Astrocyte of the hippocampus (primary cell): Measurements from ENCODE around the gene UBAP2.

Experiments used
- DNase-seq: peaks from one replicate; pipeline ENCODE4 v3.0.0; 2011; ENCODE audit warnings: low read depth, low spot score

UBAP2 gene

DNA sequence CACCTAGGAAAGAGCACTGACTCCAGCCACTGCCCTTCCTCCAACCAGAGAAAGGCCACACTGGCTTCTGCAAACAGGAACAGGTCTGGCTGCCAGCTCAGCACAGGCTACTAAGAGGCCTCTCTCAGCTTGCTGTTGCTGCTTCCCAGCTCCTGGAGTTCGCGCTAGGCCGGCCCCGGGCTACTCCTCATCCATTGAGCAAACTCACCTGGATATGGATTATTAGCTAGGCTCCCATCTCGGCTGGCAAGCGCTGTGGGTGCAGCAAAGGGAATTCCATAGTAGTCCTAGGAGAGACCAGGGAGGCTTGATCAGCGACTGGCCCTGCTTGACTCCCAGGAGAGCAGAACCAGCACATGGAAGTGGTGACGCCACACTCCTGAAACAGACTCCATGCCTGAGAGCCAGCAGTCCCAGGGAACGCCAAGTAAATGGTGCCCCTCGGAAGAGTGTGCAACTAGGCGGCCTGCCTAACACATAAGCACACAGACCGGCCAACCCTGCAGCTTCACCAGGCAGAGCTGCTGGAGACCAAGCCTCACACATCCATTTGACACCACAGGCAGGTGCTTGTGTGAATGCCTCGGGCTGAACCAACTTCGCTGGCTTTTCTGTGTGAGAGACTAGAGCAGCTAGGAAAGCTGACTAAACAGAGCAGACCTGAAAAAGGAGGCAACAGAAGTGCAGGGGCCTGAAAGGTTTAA, 124.5 kb downstream of the UBAP2 start:
- no peak for DNase-seq

DNA sequence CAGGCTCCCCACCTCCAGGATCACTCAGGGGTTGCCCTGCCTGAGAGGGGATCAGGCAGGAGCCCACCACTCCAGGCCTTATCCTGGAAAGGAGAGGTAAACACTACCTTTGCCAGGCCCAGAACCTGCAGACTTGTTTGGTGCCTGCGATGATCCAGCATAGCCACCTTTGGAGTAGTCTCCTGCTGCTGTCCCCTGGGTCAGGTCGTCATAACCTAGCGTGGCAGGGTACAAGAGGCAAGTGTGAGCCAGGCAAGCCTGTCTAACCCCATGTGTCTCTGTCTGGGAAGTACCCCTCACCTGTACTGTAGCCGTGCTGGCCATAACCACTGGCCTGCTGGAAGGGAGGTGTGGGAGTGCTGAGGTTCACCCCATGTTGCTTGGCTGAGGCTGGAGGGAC, 125.6 kb downstream of the UBAP2 start:
- no peak for DNase-seq

DNA sequence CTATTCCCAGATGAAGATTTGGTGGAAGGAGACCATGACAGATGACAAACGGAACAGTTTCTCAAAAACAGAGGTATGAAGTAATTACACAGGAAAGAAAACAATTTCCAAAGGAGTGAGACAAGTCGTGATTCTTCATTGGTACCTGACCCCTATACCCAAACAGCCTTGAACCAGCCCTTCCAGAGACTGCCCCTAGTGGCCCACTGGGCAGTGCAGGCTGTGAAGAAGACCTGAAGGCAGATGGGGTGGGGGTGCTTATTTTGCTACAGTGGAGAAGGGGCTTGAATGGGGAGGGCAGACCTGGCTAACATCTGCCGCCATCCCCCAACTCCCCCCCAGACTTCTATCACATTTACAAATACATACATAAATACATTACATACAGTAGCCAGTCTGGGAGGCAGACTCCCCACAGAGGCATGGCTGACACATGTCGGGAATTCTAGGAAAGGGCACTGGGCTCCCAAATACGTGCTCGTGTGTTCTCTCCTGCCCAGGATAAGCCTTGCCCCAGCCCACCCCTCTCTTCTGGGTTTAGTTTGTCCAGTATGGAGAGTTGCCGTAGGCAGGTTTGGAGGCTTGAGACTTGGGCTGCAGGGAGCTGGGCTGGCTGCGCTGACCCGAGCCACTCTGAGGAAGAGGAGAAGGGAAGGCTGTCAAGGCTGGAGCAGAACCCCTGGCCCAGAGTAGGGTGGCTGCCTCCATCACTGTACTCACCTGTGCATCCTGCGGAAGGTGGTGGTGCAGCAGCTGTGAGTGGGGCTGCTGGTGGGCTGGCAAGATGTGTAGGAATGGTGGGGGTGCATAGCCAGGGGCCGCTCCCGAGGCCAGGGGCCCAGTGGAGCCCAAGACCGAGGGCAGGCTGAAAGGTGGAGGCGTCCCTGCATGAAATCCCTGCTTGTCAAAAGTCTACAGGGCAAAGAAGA, 126.5 kb downstream of the UBAP2 start:
- DNase-seq: peak; percentile 27

DNA sequence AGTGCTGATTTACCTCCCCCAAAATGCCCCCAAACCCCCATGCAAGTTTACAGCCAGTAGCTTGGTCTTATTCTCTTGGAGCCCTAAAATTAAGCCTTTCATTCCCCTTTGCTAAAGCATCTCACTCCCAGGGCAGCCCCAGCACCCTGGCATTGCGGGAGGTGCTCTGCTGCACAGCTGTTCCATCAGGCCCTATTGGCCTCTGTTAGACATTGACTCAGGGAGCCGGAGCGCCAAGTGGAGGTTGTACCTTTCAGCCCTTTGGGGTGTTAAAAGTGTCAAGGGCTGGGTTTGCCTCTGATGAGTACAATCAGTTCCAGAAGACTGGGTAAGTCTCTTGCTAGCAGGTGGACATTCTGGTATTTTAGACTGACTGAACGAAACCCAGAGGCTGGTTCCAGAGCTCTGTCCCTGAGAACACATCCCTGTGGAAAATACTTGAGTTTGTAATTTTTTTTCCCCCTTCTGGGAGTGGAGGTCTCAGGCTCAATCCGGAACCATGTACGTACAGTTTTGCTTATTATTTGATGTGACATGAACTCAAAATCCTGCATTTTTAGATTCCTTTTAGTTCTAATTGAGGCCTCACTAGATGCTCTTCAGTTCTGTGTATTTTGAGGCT, 129.3 kb downstream of the UBAP2 start:
- no peak for DNase-seq

DNA sequence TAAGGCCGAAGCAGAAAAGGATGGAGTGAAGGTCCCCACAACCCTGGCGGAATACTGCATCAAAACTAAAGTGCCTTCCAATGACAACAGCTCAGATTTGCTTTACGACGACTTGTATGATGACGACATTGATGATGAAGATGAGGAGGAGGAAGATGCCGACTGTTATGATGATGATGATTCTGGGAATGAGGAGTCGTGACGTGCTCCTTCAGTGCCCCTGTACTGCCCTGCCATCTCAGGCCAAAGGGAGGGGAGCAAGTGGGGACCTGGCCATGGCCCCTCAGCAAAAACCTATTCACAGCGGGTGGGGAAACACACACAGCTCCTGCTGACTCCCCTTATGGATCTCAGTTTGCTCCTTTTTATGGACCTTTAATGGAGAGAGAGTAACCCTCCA, 131.7 kb downstream of the UBAP2 start:
- DNase-seq: no peak

DNA sequence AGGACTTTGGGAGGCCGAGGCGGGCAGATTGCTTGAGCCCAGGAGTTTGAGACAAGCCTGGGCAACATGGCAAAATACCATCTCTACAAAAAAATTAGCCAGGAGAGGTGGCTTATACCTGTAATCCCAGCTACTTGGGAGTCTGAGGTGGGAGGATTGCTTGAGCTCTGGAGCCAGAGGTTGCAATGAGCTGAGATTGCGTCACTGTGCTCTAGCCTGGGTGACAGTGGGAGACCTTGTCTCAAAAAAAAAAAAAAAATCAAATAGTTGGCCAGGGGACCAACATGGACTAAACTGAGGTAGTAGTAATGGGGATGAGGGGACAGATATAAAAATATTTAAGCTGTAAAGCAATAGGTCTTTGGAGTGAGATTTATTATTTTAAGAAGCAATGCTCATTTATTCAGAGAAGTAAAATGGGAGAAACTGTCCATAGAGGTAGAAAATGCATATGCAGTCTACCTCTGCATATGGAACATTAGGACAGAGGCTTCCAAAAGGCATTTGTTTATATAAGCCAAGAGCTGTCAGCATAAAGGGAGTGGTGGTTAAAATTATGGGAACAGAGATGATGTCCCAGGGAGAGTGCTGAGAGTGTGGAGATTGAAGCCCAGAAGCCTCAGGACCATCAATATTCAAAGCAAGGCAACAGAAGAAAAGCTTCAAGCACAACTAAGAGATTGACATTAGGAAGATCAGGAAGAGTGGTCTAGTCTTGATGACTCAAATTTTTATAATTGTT, 133.6 kb downstream of the UBAP2 start:
- no peak for DNase-seq

DNA sequence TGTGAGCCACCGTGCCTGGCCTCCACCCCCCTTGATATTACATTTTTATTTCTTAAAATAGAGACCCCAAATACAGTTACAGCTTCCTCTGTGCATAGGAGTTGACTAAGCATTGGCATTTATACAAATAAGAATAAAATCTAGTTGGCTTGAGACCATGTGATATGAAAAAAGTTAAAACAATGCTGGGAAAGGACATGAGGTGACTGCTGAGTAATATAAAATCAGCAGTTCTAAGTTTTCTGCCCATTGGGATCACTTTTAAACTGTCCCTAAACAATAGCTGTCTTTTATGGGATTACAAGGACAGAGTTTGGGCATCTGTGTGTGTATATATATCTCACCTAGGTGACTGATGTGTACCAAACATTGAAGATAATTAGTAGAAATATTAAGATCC, 135.1 kb downstream of the UBAP2 start:
- DNase-seq: no peak

DNA sequence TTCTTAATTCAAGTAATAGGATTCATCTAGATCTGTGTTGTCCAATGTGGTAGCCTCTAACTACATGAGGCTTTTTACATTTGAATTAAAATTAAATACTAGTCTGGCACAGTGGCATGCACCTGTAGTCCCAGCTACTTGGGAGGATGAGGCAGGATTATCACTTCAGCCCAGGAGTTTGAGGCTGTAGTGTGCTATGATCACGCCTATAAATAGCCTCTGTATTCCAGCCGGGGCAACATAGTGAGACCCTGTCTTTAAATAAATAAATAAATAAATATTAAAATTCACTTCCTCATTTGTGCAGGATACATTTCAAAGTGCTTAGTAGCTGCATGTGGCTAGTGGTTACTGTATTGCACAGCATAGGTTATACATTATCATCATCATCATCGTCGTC, 139.9 kb downstream of the UBAP2 start:
- no peak for DNase-seq

DNA sequence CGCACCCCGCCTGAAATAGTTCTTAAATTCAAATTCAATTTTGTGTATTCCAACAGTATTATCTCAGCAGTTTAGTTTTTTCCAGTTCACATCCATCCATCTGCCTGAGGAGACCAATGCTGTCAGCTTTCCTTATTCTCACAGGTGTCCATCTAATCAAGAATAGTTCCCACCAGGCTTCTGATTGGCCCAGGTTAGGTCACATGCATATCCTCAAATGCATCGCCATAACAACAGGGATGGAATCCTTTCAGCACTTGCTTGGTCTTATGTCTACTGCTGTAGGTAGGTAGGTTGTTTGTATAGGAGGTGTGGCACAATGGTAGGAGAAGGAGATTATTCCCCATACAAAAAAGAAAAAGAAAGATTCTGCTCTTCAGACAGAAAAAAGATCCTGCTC, 140.6 kb downstream of the UBAP2 start:
- DNase-seq: no peak

DNA sequence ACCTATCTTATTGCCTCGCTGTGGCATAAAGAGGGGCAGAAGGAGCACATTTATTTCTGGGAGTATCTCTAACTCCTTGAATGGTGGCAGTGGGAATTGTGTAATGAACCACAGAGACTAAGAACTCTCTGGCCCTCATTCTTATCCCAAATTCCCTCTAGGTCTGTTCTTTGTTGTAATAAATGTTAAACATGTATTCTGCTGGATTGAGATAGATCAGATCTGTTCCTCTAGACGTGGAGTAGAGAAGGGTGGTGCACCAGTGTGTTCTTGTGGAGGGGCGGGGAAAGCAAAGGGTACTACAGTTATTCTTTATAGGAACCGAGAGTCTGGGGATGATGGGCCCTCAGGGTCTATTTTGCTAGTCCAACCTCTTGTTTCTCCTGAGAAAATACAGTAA, 141.3 kb downstream of the UBAP2 start:
- DNase-seq: no peak

DNA sequence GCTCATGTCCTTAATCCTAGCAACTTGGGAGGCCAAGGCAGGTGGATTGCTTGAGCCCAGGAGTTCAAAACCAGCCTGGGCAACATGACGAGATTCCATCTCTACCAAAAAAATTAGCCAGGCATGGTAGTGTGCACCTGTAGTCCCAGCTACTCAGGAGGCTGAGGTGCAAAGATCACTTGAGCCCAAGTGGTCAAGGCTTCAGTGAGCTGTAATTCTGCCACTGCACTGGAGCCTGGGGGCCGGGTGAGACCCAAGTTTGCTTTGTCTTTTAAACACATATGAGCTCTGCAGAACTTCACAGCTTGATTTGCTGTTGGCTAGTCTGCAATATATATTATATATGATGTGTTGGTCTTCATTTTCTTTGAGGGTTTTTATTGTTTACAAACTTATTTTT, 141.9 kb downstream of the UBAP2 start:
- no peak for DNase-seq

DNA sequence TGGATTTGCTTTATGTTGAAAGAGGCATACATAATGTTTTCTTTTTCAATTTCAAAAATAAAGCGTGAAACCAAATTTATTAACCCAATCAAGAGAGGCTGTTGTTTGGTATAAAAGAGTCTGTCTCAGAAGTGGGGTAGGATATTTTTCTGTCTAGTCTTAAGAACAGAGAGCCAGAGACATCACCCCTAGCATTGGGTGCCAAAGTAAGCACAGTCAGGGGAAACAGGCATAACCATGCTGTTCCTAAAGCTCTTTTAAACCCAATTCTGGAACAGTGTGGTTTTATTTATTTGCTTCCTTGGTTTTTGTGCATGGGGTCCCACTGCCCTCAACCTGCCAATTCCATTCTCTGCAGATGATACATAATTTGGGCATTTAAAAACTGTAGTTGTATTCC, 143.6 kb downstream of the UBAP2 start:
- peak; percentile 24 for DNase-seq

DNA sequence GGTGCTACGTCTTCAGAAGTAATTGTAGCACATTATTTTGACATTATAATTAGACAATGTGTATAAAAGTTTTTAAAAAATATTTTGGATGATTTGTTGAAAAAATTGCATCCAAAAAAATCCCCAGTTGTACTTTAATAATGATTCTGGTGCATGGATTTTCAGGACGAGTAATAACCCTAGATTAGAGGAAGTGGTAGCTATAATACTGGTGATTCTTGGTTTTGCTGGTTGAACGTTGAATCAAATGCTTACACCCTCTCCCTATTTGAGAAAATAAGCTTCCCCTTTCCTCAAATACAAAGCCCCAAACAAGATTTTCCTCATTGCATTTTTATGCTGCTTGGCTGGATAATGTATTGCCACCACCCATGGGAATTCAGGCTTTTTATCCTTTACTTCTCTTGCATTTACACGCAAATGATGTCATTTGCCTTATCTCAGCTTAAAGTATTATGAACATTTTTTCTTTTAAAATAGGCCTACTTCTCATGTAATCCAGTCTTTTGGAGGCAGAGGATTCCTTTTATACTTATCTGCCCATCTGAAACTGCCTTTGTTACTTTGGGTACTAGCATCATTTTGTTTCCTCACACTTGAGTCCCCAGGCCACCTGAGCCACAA, 145.4 kb downstream of the UBAP2 start:
- no peak for DNase-seq

DNA sequence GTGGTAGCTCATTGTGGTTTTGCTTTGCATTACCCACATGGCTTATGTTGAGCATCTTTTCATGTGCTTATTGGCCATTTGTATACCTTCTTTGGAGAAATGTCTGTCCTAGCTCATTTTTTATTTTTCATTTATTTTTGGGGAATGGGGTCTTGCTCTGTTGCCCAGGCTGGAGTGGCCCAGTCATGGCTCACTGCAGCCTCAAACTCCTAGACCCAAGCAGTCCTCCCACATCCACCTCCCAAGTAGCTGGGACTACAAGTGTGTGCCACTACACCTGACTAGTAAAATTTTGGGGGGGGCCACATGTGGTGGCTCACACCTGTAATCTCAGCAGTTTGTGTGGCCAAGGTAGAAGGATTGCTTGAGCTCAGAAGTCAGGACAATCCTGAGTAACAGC, 154.4 kb downstream of the UBAP2 start:
- DNase-seq: no peak

DNA sequence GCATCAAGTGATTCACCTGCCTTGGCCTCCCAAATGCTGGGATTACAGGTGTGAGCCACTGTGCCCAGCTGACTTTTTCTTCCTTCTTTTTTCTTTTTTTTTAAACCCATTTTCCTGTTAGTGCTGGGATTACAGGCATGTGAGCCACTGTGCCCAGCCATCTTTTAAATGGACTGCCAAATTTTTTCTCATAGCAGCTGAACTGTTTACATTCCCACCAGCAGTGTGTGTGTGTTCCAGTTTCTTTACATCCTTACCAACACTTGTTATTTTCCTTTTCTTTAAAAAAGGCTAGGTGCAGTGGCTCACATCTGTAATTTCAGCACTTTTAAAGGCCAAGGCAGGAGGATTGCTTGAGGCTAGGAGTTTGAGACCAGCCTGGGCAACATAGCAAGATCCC, 154.8 kb downstream of the UBAP2 start:
- no peak for DNase-seq

DNA sequence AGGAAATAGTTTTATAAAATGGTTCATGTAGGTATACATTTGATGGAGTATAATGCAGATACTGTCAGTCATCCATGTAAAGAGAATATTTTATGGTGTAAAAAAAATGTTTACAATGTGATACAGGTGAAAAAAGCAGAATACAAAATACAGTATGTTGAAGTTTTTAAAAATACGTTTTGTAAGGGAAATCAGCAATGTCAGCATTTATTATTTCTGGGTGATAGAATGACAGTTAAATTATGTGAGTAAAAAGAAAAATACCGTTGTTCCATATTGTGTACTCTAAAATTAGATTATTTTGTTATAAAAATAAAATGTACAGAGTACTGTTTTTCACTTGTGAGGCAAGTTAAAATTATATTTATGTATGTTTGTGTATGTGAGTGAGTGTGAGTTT, 162.7 kb downstream of the UBAP2 start:
- no peak for DNase-seq

DNA sequence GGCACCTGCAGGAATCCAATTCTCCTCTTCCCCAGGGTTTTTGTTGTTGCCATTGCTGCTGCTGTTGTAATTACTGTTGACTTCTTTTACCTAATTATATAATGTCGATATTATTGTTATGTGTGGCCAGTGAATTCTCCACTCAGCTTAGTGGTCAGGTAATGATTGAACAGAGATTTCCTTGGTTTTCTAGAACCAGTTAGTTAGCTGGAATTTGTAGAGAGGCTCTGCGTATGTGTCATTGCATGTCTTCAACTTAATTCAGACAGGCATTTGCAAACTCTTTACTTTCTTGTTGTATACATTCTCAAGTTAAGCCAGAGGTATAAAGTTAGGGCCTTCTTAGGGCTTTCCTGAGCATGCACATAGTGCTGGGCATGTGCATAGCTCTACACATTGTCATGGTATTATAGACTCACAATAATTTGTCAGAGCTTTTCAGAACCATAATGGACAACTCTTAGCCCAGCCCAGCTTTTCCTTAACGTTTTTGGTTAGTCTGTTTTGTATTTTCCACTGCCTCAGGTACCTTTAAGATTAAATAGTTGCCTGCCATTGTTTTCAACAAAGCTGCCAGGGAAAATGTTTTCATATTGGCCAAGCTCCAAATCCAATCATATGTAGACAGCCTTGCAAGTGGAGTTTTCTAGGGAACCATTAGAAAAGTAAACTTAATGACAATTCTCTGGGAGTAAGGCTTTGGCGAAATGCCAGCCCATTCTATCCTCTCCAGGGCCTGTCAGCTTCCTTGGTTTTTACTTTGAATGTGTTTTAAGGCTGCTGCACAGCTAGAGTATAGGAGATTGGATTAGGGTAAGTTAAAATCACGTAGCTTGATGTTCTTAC, 163.6 kb downstream of the UBAP2 start:
- DNase-seq: peak; percentile 78

DNA sequence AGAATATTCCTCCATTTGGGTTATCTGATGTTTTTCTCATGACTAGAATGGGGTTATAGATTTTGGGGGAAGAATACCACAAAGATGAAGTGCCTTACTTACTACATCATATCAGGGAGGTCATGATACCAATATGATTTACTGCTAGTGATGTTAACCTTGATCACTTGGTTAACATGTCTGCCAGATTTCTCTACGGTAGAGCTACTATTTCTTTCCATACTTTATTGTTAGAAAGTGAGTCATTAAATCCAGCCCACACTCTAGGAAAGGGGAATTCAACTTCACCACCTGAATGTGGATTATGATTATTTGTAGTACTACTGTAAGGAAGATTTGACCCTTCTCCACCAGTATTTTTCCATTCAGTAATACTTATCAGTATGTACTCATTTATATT, 167.1 kb downstream of the UBAP2 start:
- DNase-seq: peak; percentile 42

DNA sequence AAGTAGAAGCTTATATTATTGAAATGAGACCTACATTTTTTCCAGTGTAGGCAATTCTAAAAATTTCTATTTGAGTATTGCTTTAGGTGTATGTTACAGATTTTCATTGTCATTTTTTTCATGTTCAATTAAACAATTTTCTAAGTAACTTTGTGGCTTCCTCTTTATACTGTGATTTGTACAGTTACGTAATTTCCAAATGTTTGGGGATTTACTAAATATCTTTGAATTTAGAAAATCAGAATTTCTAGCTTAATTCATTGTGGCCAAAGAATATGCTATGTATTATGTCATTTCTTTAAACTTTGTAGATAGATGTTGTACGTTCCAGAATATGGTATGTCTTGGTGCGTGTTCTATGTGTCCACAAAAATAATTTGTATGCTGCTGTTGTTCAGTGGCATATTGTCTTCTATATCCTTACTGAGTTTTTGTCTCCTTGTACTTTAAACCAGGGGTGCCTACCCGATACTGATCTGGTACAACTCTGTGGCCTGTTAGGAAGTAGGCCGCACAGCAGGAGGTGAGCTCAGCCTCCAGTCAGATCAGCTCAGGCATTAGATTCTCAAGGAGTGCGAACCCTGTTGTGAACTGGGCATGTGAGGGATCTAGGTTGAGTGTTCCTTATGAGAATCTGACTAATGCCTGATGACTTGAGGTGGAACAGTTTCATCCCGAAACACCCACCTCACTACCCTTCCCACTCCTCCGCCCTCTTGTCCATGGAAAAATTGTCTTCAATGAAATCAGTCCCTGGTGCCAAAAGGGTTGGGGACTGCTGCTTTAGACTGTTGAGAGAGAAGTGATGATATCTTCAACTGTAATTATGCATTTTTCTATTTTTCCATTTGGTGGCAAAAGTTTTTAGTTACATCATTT, 168.2 kb downstream of the UBAP2 start:
- DNase-seq: no peak
